ENCODE data around the gene RAB40AL. TPM values are rescaled to one million over a fixed set of nuclear protein-coding genes. Genes with fewer than 3 reads are reported as not detected.
A peak's percentile ranks its signal among the peaks of the same experiment; 100 is the strongest.

Gene RAB40AL
- polyA plus RNA-seq, 2 of the 4 experiments (the other 2 are of a cell fraction): 0.48 TPM; not detected in 1

- POLR2A ChIA-PET: no interaction called here
- no peak overlapping the region for H3K4me2 ChIP-seq
- no peak overlapping the region for H3K27ac ChIP-seq
- no peaks in the 10 kb centered on the region for H3K9me3 ChIP-seq
- H3K4me3 ChIP-seq: no peak overlapping the region
- FAIRE-seq: no peak
- CTCF ChIA-PET: interaction anchor here (1.0 kb wide), 1 partner anchor 33 kb away, joined by 3 read pairs; no protein-coding TSS in a partner anchor
- TF ChIP-seq PBX3 (IDR thresholded peaks at IDR 0.05) (no peak), HES2 (IDR thresholded peaks at IDR 0.05) (no peak), HEYL (CRISPR knock-in tag; IDR thresholded peaks at IDR 0.05) (no peak), HOXA7 (CRISPR knock-in tag; IDR thresholded peaks at IDR 0.05) (no peak), MAZ (IDR thresholded peaks at IDR 0.05; ENCODE audit: borderline replicate concordance, low read depth, low read length) (no peak)
- H3K4me1 ChIP-seq: no peaks in the 10 kb centered on the region
- no peak for DNase-seq (ENCODE audit: low read depth in 1 of 2, low spot score in 1 of 2)
- no peak for ATAC-seq
Measured at GRCh38 chrX:102902355-102902754, 34.7 kb upstream of the RAB40AL start.

GRCh38 chrX:102930990-102931756 is 5.9 kb upstream of the RAB40AL start:
- TF ChIP-seq RARB (CRISPR knock-in tag; IDR thresholded peaks at IDR 0.05) (no peak), MAX (IDR thresholded peaks at IDR 0.05) (no peak), RCOR1 (IDR thresholded peaks at IDR 0.05; ENCODE audit: low read depth, low read length) (no peak), MYC (IDR thresholded peaks at IDR 0.05; ENCODE audit: borderline replicate concordance, low read length) (no peak), ESRRA (IDR thresholded peaks at IDR 0.05; ENCODE audit: borderline replicate concordance, low read length) (no peak), NR3C1 (IDR thresholded peaks at IDR 0.05) (no peak), POLR2A (IDR thresholded peaks at IDR 0.05; ENCODE audit: low read length) (no peak)
- ATAC-seq: no peak
- no peak for DNase-seq (ENCODE audit: low read depth in 1 of 2, low spot score in 1 of 2)
- H3K4me3 ChIP-seq: no peak overlapping the region
- ChIA-PET CTCF (no interaction called here), POLR2A (no interaction called here)
- 68% methylated on average over 2 of the region's 2 CpGs for WGBS (ENCODE audit: missing lambda C conversion rate)
- FAIRE-seq: no peak
- H3K4me2 ChIP-seq: no peak overlapping the region
- no peaks in the 10 kb centered on the region for H3K4me1 ChIP-seq
- no peak overlapping the region for H3K27ac ChIP-seq
- no peaks in the 10 kb centered on the region for H3K9me3 ChIP-seq

- no peak overlapping the region for H3K27ac ChIP-seq
- H3K4me2 ChIP-seq: no peak overlapping the region
- POLR2A ChIA-PET: no interaction called here
- TF ChIP-seq RARB (CRISPR knock-in tag; IDR thresholded peaks at IDR 0.05) (no peak), SMC3 (IDR thresholded peaks at IDR 0.05) (0 out of 3 replicates have a peak, but pooled peaks have one; percentile 7), CTCF (IDR thresholded peaks at IDR 0.05) (peak; percentile 40)
- WGBS (ENCODE audit: missing lambda C conversion rate): 56% methylated on average over 3 of the region's 3 CpGs
- DNase-seq (ENCODE audit: low read depth in 1 of 2, low spot score in 1 of 2): peak; percentile 3 to 28
- CTCF ChIA-PET: interaction anchor here (0.6 to 1.4 kb wide), 4 partner anchors 17 to 1338 kb away, joined by 3 read pairs; no protein-coding TSS in a partner anchor
- H3K4me3 ChIP-seq: no peak overlapping the region
- peak in 1 of 2 experiments; percentile 60; a peak in 2 of 6 replicates for ATAC-seq
- H3K4me1 ChIP-seq: no peaks in the 10 kb centered on the region
- H3K9me3 ChIP-seq: no peaks in the 10 kb centered on the region
- FAIRE-seq: no peak
Measured at GRCh38 chrX:102934624-102935023, 2.4 kb upstream of the RAB40AL start.
